HG03175 (cell line): Measurements from ENCODE around the gene CDCP1.
"Not testable (repeated sequence)": the region's sequence is repeated elsewhere in the genome, so short reads cannot be mapped to it uniquely, and the experiment has no call there.

ENCODE experiments used
- ATAC-seq: cut with Tn5 transposase; IDR thresholded peaks from one replicate; pipeline ENCODE4 v1.9.1; 2021; ENCODE audit warnings: mild to moderate bottlenecking, moderate library complexity; ENCODE audit not compliant: unreplicated experiment

The CDCP1 gene

DNA sequence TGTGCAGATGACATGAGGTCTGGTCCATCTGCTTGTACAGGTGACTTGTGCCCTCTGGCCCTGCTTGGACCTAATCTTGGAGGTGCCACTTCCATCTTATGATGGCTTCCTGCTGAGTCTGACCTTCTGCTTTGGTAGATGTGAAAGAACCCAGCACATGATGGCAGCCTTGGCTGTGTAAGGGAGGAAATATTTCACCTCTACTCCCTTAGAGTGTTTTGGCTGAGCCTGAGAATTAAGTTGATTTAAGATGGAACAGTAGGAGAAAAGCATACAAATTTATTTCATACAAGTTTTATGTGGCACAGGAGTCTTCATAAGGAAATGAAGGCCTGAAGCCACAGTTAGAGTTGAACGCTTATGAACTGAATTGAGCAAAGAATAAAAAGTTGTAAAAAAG is 27.6 kb upstream of the CDCP1 start:
- ATAC-seq = no peak

DNA sequence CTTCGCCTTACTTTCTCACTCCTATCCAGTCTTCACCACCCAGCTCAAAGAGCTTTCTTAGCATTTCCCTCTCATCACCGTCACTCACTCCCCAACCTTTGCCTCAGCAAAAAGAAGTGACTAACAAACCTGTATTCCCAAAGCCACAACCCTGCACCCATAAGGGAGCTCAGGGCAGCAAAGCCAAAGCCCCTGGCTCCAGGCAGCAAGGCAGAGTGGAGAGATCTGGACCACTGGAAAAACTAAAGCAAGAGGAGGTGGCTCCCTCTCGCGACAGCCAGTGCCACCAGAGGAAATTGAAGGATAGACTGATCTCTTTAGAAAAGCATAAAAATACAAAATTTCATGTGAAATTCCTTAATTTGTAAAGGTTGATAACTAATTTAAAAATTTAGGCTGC is 25.1 kb upstream of the CDCP1 start:
- no peak for ATAC-seq

DNA sequence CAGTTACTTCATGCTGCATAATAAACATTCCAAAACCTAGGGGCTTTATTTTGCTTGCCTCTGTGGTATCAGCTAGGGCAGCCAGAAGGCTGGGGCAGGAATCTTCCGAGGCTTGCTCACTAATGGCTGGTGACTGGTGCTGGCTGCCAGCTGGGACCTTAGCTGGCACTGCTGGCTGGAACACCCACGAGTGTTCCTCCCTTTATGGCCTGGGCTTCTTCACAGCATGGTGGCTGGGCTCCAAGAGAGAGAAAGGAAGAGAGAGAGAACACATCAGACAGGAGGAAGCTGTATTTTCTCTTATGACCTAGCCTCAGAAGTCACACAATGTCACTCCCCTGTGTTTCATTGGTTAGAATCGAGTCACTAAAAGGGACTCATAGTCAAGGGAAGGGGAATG is 23.9 kb upstream of the CDCP1 start:
- ATAC-seq = no peak

DNA sequence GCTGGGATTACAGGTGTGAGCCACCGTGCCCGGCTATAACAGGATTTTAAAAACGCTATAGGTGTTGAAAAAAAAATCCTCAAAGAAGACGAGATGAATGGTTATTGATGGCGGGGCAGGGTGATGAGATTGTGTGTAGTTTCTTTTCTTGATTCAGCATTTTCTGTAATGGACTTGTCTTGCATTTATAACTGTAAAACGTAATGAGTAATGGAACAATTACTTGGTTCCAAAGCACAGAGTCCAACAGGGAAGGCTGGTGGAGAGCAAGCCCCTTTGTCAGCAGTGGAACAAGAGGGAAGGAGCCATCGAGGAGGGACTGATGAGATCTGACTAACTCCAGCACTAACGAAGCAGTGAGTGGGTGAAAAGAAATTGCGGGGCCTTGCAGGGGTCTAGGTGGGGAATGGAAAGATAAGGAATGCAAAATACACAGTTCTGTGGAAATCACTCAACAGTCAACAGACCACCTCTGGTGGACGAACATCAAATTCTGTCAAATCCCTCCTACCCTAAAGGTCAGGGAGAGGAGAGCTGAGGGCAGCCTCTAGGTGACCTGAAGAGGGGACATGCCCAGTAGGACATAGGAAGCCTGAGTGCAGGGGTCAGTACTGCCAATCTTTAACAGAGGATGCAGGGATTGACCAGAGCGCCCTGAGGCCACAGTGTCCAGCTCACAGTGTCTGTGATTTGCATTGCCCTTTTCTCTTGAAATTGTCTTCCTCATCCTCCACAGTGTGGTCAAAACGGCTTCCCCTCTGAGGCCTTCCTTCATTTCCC is 23.1 kb upstream of the CDCP1 start:
- ATAC-seq = no peak

DNA sequence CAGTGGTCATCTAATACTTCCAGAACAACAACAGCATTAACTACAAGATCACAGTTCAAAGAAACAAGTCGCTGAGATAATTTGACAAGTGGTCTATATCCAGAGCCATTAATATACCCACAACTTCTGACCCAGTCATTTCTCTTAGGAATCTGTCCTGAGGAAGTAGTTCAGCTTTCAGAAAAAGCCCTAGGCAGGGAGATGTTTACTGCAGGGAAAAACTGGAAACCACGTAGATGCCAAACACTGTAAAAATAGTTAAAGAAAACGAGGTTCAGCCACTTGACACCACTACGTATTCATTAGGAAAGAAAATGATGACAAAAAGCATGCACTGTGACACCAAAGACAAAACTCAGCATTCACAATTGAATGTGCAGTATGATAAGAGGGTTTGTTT is 22.3 kb upstream of the CDCP1 start:
- no peak for ATAC-seq

DNA sequence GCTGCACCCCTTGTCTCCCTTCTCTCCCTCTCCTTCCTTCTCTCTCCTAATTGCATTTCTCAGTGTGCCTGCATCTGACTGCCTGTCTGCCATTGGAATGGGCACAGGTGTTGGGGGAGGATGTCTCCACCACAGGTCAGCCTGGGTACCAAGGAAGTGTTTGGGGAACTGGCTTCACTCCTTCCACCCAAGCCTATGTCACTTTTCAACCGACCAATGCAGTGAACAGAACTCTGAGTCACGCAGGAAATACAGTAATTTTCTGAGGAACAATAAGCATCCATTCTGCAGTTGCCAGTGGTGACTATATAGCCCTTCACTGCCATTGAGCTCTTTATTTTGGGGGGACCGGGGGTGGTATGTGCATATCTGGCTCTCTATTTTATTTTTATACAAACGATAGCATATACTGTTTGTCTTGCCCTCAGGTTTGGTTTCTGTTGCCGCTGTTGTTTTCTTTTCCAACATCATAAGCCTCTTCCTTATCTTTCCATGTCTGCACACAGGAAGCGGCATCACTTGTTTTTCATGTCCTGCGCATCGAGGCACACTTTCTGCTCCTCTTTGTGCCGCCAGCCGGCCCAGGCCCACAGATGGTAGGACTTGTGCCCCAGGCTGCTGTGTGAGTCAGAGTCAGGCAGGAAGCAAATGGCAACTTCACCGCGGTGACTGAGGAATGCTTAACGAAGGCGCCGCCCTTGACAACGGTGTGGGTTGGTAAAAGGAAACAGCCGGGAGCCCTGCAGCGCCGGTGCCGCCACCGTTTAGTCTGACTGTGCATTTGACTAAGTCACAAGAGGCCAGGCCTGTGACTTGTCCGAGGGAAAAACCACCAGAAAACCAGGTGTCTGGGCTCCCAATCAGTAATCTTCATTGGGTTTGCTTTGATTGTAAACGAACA is 21.1 kb upstream of the CDCP1 start:
- peak; percentile 82 for ATAC-seq

DNA sequence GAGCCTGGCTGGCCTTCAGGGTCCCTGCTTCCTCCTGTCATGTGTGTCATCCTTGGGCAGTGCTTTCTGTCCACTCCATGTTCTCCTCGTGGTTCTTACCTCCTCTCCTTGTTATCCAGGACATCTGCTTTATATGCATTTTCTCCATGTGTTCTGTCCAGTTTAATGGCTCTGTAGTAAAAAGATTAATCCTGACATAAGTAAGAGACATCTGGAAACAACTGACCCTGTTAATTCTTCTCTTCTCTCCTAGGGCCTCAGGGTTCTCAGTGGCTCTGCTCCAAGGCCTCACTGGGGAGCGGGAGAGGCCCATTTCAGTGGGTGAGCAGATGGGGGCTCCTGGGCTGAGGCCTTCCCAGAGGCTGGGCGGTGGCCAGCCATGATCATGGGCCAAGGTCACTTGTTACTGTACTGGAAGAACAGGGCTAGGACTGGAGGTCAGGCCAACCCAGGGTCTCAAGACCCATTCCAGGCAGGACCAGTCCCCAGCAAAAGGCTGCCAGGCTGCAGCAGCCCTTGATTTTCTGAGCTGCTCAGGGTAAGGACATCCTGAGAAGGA is 20.2 kb upstream of the CDCP1 start:
- ATAC-seq = no peak

DNA sequence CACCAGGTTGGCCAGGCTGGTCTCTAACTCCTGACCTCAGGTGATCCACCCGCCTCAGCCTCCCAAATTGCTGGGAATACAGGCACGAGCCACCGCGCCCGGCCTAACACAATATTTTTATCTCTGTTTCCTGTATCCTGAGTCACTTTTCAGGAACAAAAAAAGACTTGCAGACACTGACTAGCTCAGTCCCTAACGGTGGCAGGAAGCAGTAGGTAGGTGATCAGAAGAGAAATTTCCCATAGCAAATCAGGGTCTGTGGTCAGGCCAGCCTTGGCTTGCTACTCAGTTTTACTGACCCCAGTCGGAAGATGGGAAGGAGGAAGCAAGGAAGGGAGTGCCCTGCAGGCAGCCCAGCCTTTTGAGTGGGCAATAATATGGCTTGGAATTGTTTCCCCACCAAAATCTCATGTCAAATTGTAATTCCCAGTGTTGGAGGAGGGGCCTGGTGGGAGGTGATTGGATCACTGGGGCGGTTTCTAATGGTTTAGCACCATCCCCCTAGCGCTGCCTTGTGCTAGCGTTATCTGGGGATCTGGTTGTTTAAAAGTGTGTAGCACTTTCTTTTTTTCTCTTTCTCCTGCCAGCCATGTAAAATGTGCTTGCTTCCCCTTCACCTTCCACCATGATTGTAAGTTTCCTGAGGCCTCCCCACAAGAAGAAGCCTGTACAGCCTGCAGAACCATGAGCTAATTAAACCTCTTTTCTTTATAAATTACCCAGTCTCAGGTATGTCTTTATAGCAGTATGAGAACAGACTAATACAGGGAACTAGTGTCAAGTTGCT is 19.5 kb upstream of the CDCP1 start:
- ATAC-seq = no peak

DNA sequence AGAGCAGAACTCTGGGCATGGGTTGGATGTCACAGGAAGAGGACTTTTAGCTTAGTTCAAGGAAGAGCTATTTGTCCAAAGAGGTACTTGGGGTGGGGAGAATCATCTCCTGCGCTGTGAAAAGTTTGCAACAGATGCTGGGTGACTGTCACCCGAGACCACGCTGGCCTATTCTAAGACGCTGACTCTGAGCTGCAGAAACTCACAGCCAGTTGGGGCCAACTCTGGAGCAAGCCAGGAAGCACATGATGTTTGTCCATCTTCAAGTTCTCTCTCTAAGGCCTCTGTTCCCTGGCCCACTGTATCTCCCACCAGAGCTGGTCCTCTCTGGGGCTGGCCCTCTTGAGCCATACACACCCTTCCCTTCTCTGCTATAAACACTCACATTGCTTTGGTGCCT is 17.9 kb upstream of the CDCP1 start:
- no peak for ATAC-seq

DNA sequence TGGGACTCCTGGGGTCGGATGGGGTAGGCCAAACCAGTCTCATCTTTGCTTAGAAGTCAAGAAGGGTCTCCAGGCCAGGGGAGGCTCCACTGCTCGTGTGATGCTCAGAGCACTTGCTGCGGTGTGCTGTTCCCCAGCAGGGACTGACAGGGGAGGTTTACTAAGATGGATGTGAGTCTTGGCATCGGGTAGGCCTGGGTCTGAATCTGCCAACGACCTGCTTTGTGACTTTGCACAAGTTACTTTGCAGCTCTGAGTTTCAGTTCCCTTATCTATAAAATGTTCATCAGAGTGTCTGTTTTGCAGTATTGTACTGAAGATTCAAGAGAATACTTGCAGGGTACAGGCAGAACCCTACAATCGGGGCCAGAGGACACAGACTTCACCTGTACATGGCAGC is 17.3 kb upstream of the CDCP1 start:
- no peak for ATAC-seq

DNA sequence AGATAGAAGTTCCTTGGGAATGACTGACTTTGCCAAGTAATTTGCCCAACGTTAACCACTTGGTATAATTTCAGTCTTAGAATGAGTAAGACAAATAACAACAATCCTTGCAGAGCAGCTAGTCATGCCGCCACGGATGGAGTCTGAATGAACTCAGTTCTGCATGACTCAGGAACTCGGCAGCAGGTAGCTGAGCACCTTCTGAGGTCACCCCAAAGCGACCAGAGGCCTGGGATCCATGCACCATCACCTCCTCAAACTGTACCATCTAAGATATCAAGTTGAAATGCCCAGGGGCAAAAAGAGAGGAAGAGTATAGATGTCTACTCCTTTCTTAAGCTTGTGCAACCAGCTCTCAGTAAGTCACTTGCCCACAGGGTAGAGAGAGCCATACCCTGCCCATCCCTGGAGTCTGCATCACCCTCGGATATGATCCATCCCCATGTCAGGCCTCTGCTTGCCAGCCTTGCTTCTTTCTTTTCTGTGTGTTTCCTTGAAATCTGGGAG is 8.5 kb upstream of the CDCP1 start:
- ATAC-seq = no peak

DNA sequence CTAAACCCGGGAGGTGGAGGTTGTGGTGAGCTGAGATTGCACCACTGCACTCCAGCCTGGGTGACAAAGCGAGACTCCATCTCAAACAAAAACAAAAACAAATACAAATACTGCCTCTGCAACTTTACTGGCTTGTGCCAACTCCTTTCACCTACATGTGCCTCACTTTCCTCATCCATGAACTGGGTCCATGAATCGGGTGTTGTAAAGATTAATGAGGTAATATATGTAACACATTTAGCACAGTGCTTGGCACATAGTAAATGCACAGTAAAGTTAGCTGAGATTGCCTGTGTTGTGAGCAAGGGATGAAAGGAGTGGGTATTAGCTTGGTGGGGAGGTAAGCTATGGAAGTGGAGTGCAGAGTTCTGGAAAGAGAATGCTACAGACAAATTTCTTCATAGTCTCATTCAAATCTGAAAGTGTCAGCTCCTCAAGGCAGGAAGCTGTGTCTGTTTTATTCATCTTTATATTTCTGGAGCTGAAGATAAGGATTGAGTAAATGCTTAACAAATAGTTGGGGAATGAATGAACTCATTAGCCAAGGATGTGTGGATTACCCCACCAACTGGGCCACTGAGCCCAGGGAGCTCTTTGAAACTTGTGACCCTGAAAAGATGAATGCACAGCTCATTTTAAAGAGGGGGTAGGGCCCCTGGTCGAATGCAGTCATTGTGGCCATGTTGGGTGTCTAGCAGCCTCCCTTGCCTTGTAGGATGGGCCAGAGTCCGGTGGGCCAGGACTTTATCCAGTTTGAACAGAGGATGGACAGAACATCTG is 7.7 kb upstream of the CDCP1 start:
- no peak for ATAC-seq

DNA sequence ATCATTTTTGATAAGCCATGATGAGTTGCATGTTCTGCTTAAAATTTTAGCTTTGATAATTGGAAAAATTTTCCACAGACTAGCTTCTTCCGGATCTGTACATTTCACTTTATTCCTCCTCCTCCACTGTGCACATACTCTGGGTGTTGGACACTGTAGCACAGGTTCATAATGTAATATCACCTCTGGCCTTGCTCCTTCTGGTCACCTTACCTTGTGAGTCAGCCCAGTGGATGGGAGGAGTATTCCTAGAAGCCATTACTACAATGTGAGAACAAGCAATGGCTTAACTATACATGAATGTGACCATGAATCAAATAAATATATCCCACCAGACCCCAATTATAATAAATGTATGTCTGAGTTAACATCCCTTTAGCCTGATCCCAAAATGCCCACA is 6.1 kb upstream of the CDCP1 start:
- no peak for ATAC-seq

DNA sequence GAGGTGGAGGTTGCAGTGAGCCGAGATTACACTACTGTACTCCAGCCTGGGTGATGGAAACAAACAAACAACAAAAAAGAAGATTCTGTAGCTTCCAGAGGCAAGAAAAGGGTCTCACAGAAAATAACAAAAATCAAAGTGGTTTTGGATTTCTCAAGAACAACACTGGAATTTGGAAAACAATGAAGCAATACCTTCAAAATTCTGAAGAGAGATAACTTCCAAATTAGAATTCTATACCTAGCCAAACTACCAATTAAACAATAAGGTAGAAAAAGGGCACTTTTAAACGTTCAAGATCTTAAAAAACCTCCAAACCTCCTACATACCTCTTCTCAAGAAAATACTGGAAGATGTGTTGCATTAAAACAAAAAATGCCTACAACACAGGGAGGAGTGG is 4.9 kb upstream of the CDCP1 start:
- ATAC-seq = no peak

DNA sequence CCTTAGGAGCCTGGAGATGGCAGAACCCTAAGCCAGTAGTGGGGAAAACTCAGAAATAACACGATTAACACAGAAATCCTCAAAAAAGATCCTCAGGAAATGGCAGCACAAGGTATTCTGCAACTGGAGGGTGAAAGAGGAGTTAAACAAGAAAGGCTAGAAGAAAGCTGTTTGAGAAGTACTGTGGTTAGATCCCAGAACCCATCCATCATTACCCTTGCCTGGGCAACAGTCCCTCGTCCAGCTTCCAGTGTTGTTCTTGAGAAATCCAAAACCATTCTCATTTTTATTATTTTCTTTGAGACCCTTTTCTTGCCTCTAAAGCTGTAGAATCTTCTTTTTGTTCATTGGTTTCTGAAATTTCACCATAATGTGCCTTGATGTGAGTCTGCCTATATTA is 2.7 kb upstream of the CDCP1 start:
- ATAC-seq = no peak

DNA sequence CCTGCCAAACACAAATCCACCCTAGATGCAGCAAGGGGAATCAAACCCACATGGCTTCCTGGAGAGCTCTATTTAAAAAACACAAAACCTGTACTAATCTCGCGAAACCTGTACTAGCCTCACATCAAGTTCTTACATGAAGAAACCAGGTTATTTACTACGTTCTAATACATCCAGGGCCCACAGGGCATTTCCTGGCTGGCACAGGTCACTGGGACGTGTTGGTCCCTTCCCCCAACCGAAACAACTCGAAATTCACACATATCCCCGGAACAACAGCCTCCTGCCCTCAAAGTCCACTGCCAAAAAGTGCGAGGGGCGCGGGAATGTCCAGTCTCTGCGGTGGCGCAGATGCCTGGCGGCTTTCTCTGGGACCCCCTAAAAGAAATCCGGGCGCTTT is 955 bp downstream of the CDCP1 start:
- ATAC-seq = no peak

DNA sequence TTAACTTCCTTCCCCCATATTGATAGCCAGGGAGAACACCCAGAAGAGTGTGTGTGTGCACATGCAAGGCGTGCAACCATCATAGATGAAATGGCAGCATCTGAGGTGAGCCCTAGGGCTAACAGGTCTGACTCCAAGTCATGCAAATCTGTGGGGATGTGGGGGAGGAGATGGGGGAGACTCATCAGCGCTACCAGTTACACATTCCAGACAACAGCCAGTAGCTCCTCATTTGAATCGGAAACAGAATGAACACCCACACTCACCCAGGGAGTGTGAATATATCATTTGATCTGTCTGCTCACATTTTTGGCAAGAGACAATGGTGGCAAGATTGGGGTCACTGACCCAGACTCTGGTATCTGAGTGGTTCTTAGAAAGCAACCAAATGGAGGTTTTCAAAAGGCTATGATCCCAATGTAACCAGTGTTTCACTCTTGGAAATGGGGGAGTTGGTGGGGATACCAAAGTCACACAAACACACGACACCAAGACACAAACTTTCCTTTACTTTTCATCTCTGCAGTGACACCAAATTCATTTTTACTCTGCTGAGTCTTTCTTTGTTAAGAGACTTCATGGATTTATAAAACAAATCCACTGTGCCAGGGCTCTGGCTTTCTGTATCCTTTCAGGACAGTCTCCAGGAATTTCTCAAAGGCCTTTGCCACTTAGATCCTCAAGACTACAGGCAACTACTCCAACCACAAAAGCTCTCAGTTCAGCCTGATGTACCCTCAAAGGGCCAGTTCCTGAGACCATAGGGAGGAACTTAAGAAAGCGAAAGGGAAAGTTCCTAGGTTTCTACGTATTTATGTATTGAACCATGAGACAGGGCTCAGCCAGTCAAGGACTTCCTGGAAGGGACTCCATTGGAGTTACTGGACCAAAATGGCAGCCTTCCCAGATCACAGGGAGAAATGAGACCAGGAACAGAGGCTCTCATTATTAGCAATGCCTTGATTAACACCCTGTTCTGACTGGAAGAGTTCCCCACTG is 2.2 kb downstream of the CDCP1 start:
- ATAC-seq = peak; percentile 60

DNA sequence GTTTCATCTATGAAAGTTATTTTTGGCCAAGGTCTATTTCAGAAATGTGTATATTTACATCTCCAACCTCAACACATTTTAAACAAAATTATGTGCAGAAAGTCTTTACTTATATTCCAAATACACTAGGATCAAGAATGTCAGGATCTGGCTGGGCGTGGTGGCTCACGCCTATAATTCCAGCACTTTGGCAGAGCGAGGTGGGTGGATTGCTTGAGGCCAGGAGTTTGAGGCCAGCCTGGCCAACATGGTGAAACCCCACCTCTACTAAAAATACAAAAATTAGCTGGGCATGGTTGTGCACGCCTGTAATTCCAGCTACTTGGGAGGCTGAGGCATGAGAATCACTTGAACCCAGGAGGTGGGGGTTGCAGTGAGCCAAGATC is 5.4 kb downstream of the CDCP1 start:
- ATAC-seq = not testable (repeated sequence)
